Motor neuron (in vitro differentiated cells): ENCODE results near the gene LRCH1. TPM values are rescaled to one million over a fixed set of nuclear protein-coding genes. Genes with fewer than 3 reads are reported as not detected.

Experiments used
- ATAC-seq, 8 experiments: fragments of 200-7000 bp; cut with Tn5 transposase; replicated peaks in 6 of 8; 2 replicates each; pipeline ENCODE4 v1.8.0; 2021; ENCODE audit warnings: mild to moderate bottlenecking in 8 of 8, moderate library complexity in 8 of 8
- H3K27ac ChIP-seq, 2 donors: fragments of 250-450 bp; sonication (Bioruptor Pico); 2 replicates each; pipeline ENCODE4 v1.9.0; 2021; ENCODE audit warnings: antibody characterized with exemption in 2 of 2, mild to moderate bottlenecking in 2 of 2, moderate library complexity in 1 of 2
- H3K4me1 ChIP-seq, 2 donors: fragments of 250-450 bp; sonication (Bioruptor Pico); replicated peaks in 1 of 2; 2 replicates each; pipeline ENCODE4 v1.6.1; 2021; ENCODE audit warnings: antibody characterized with exemption in 2 of 2, mild to moderate bottlenecking in 2 of 2, moderate library complexity in 1 of 2
- H3K4me3 ChIP-seq, 5 donors: fragments of 250-450 bp; sonication (Bioruptor Pico); 2 replicates each; pipeline ENCODE4 v1.9.0; 2021; ENCODE audit warnings: antibody characterized with exemption in 5 of 5, mild to moderate bottlenecking in 5 of 5, moderate library complexity in 4 of 5
- WGBS, 10 experiments: fragments of 450-650 bp; shearing (Covaris generic); methylation state at CpG; one replicate each; pipeline ENCODE4 v1.0.0; 2022; 5-methylcytosine and 5-hydroxymethylcytosine counted together
- in situ Hi-C, 9 experiments: fragments of 400-800 bp; cut with MboI; loops; one replicate each; pipeline ENCODE4 v1.15.0; 2021; ENCODE audit warnings: low sequenced_read_pairs in 9 of 9, low pct_unique_long_range_greater_than_20kb in 2 of 9; ENCODE audit not compliant: unreplicated experiment in 9 of 9
- total RNA-seq, 8 experiments: library from RNA; unstranded; fragments of 300-600 nt; gene quantifications; 2 replicates each; pipeline versions ENCODE4 v1.2.3 to v1.2.4, GENCODE V29; 2022

LRCH1 gene
- total RNA-seq, 8 experiments from 2014 or later, result 7.0 to 19.3 (median 11.7) TPM

DNA sequence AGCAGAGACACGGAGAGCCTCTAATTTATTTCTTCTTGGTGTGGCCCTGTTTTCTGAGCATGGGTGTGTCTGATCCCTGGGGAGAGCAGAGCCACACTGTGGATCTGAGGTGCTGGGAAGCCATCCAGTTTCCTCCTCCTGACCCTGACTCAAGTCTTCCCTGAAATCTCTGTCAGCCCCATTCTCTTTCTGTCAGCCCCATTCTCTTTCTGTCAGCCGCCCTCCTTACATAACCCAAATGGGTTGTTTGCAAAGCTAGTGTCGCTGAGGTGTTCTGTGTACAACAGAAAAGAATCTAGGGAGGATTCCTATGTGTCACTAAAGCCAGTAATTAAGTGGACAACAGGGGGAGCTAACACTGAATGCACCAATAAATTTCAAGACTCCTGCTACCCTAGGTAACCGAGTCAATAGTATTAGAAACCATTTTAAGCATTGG, 50.2 kb downstream of the LRCH1 start:
- no peak overlapping the region for H3K27ac ChIP-seq
- in situ Hi-C loops, result no loop called here
- ATAC-seq, result peak in 5 of 8 experiments; percentile 29 to 84 (median 73)
- WGBS, 10 experiments, result 0 to 92% (median 74%) methylated on average over 1 to 4 of the region's 4 CpGs; no CpG with 5 or more reads in 2 of the 10 experiments
- no peak overlapping the region for H3K4me3 ChIP-seq
- peaks cover 0 to 6% of the 10 kb centered on the region in 2 donors for H3K4me1 ChIP-seq

DNA sequence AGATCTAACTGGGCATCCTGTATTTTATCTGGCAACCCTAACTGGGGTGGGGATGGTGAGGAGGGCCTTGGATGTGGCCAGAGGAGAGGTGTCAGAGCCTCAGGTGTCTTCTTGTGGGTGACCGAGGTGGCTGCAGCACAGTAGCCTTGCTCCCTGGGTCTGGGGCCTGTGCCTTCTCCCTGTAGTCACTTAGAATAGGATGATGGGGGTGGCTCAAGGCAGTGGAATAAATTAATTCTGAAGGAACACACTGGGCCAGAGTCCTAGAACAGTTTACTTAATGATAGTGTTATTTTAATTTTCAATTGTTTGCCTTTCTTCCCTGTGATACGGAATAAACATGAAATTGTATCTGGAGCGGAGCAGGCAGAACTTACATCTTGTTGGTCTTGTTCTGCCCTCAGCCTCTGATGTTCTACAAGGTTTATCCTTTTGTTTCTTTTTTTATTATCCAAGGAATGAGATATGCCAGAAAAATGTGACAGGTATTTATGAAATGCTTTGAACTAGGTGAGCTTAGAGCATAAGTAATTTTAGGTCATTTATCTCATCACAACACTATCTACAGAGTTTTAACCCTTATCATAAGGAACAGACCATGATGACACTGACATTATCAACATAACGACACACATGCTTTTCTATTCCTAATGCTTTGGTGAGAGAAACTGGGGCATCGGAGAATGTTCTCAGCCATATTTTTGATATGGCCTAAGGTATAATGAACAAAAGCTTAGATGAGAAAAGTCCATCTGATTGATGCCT, 51.4 kb downstream of the LRCH1 start:
- ATAC-seq, result no peak

DNA sequence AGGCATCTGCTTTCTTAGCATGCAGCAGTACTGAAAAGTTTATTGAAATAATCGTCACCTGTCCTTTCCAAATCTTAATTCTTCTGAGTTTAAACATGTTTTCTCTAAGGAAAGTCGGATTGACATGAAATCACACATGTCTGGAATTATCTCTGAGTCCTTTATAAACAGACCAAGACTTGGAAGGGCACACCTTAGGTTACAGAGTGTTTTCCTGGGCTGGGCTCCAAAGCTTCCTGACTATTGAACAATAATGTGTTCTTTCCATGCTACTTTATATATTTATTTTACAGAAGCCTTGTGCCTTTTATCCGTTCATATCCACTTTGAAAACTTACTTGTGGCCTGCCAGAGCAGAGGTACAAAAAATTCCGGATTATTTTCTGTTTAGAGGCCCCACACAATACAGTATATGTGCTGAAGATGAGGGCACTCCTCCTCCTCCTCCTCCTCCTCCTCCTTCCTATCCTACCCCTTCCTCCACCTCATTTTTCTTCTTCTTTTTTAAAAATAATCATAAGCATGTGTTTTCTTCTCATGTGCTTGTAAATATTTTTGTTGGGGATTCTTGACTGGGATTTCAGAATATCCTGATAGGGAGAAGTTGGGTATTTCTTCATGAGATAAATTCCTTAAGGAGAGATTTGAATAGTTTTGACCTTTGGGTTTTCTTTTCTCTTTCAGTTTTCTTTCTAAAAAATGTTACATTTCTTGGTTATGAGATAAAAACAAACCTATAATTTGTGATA, 52.3 kb downstream of the LRCH1 start:
- WGBS, 10 experiments, result 53 to 100% (median 90%) methylated on average over 1 to 4 of the region's 4 CpGs; no CpG with 5 or more reads in 2 of the 10 experiments
- in situ Hi-C loops, result no loop called here
- ATAC-seq, result no peak
- H3K4me3 ChIP-seq, result no peak overlapping the region
- H3K27ac ChIP-seq, result no peak overlapping the region
- peaks cover 0 to 6% of the 10 kb centered on the region in 2 donors for H3K4me1 ChIP-seq

More for the DNA sequence above, 51.4 kb downstream of the LRCH1 start:
- in situ Hi-C loops, result no loop called here
- WGBS, 10 experiments, result 83 to 100% (median 95%) methylated on average over 1 to 5 of the region's 5 CpGs; no CpG with 5 or more reads in 1 of the 10 experiments
- peaks cover 0 to 6% of the 10 kb centered on the region in 2 donors for H3K4me1 ChIP-seq
- no peak overlapping the region for H3K4me3 ChIP-seq
- H3K27ac ChIP-seq, result no peak overlapping the region

DNA sequence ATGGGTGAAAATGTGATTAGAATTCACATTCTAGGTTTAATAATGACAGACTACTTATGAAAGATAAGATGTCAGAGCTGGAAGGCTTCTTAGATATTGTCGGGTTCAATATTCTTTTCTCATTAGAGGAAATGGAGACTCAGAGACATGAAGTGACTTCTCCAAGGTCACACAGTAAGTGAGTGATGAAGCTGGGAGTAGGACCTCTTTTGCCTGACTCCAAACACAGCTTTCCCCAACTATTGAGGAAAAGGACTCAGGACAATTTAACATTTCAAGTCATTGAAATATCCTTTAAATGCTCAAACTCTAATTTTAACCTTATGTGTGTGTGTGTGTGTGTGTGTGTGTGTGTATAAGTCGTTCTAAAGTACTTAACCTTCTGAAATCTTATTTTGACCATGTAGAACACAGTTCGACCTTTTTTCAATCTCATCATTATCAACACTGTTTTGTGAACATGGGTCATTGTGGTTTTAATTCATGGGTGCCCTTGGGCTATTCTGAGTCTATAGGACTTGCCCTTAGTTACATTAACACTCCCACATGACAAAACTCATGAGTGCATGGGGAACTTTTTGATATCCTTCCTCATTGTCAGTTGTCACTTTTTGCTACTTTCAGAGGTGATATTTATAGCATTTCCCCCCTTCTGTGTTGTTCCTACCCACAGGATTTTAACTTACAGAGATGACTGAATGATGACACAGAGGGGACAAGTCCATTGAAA, 53.0 kb downstream of the LRCH1 start:
- in situ Hi-C loops, result no loop called here
- ATAC-seq, result no peak
- Histone ChIP-seq H3K27ac (no peak overlapping the region), H3K4me3 (no peak overlapping the region), H3K4me1 (peaks cover 0 to 2% of the 10 kb centered on the region in 2 donors)
- 77 to 100% (median 89%) methylated on average over 1 to 2 of the region's 3 CpGs for WGBS, 10 experiments

DNA sequence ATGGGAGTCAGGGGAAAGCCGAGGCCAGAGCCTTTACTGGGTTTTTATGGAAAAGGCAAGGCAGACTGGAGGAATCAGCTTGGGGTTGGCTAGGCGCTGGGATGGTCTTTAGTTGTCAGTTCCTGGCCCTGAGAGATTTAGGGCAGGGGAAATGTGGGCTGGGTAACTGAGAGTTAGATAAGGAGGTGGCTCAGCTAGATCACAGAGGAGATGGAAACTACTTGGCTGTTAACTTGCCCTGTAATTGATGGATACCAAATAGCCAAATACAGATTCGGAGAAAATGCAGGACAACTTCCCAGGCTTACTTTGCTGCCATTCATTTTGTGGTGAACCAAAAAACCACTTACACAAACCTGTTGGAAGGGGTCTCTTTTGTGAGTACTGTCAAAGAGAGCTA, 54.0 kb downstream of the LRCH1 start:
- 76 to 100% (median 88%) methylated on average over 1 to 3 of the region's 3 CpGs; no CpG with 5 or more reads in 4 of the 10 experiments for WGBS, 10 experiments
- no peak for ATAC-seq
- Histone ChIP-seq H3K4me3 (no peak overlapping the region), H3K27ac (no peak overlapping the region), H3K4me1 (no peaks in the 10 kb centered on the region)
- in situ Hi-C loops, result no loop called here

DNA sequence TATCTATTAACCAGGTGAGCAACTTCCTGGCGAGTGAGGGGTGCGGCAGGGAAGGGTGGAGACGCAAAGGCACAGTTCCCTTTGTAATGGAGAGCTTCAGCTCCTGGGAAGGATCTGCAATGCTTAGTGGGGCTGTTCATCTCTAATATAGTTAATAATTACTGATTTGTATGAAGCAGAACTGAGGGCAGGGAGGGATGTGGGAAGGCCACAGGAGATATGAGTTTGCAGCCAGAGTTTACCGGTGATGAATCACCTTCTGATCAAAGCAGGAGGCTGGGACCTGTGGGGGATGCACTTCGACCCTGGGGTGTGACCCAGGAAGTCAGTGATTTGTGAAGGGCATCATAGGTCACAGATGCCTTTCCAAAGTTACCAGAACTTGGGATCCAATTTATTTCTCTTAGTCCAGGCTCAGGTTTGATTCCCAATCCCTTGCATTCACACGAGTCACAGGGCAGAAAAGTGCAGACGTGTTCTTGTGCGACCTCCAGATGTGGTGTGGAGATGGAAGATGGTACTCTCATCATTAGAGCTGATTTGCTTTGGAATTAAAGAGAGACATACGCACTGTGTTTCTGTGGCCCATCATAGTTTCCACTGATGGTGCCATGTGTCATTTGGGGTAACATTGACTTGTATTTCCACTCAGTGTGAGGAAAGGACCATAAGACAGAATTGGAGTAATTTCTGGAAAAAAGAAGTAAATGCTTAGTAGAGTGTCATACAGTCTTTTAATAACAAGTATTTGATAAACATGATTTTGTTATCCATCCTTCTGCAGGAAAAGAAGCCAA, 55.0 kb downstream of the LRCH1 start:
- in situ Hi-C loops, result no loop called here
- H3K4me1 ChIP-seq, result no peaks in the 10 kb centered on the region
- 61 to 100% (median 86%) methylated on average over 1 to 8 of the region's 9 CpGs; no CpG with 5 or more reads in 1 of the 10 experiments for WGBS, 10 experiments
- H3K4me3 ChIP-seq, result no peak overlapping the region
- H3K27ac ChIP-seq, result no peak overlapping the region
- ATAC-seq, result no peak

DNA sequence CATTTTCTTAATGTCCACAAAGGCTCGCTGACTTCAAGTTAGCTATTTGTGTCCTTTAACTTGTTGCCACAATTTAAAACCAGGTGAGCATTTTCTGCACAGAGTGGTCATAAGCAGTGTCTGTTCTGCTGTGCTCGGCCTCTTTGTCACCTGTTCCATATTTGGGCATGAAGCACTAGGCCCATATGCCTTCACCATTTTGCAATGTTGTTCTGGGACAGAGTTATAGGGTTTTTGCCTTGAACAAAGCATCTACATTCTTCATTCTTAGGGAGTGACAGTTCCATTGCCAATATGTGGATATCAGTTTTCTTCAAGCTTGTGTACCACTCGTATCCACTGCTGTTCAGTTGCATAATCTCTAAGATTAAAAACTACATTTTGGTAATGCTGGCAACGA, 56.1 kb downstream of the LRCH1 start:
- WGBS, 10 experiments, result 89 to 100% (median 96%) methylated on average over 1 to 4 of the region's 4 CpGs; no CpG with 5 or more reads in 1 of the 10 experiments
- no peaks in the 10 kb centered on the region for H3K4me1 ChIP-seq
- in situ Hi-C loops, result no loop called here

DNA sequence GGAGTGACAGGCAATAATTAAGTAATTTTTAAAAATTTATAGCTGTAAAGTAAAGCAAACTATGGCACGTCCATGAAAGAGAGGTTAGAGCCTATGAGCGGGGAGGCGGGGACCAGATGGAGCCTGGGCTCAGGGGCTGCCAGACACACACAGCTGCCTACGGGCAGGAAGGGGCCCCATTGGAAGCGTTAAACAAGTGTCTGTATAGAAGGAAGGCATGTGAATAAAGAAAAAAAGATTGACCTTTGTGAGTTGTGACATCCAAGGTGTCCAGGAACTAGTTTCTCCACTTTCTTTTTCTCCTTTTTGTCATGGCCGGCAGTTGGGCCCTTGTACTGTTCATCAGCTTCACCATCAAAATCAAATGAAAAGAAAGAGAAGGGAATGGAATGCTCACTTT, 56.8 kb downstream of the LRCH1 start:
- Histone ChIP-seq H3K4me1 (peaks cover 2 to 3% of the 10 kb centered on the region in 2 donors), H3K4me3 (no peak overlapping the region), H3K27ac (no peak overlapping the region)
- WGBS, 10 experiments, result 20 to 93% (median 81%) methylated on average over 1 to 6 of the region's 6 CpGs; no CpG with 5 or more reads in 3 of the 10 experiments
- ATAC-seq, result no peak
- in situ Hi-C loops, result no loop called here

More for the DNA sequence above, 56.1 kb downstream of the LRCH1 start:
- Histone ChIP-seq H3K4me3 (no peak overlapping the region), H3K27ac (no peak overlapping the region)
- no peak for ATAC-seq

DNA sequence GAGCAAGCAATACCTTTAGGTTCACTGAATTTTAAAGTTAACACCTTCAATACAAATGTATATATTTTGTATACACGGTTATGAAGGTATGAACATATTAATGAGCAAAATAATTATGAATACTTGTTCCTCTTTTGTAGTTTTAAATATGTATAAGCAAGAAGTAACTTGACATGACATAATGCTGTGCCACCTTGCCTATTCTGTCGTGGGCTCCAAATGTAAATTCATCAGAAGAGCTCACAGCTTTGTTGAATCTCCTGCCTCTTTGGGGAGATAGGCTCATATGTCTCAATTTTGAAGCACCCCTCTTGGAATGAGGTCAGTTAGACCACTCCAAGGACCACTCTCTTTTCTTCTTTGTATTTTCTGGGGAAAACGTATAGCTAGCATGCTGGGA, 59.3 kb downstream of the LRCH1 start:
- no peak overlapping the region for H3K4me3 ChIP-seq
- H3K4me1 ChIP-seq, result peaks cover 5 to 8% of the 10 kb centered on the region in 2 donors
- 75 to 100% (median 92%) methylated on average over 1 to 3 of the region's 3 CpGs; no CpG with 5 or more reads in 1 of the 10 experiments for WGBS, 10 experiments
- in situ Hi-C loops, result no loop called here
- no peak for ATAC-seq
- H3K27ac ChIP-seq, result no peak overlapping the region

DNA sequence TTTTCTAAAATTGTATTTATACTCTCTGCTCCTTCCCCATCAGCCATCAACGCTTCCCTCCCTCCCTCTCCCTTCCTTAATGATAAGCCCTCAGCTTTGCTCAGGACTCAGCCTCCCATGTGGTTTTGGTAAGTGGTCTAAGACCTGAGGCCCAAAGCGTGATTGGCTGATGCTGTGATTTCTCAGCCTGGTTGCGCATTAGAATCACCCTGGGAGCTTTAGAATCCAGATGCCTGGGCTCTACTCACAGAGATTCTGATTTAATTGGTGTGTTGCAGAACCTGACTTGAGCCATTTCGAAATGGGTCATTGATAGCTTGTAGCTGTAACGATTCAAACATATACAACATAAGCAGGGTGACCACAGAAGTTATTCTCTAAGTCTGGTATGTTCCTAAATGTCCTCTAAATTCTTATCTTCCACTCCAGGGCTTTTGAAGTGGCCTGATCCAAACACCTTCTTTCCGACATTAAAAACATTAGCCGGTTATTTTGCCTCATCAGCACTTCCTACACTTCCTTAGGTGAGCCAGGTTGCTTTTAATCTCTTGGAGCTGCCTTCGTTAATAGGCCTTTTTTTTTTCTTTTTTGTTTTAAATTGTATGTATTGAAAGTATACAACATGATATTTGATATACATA, 60.6 kb downstream of the LRCH1 start:
- H3K4me1 ChIP-seq, result peaks cover 5 to 8% of the 10 kb centered on the region in 2 donors
- in situ Hi-C loops, result no loop called here
- ATAC-seq, result no peak
- no peak overlapping the region for H3K27ac ChIP-seq
- 80 to 100% (median 95%) methylated on average over 1 to 6 of the region's 8 CpGs for WGBS, 10 experiments
- H3K4me3 ChIP-seq, result no peak overlapping the region

DNA sequence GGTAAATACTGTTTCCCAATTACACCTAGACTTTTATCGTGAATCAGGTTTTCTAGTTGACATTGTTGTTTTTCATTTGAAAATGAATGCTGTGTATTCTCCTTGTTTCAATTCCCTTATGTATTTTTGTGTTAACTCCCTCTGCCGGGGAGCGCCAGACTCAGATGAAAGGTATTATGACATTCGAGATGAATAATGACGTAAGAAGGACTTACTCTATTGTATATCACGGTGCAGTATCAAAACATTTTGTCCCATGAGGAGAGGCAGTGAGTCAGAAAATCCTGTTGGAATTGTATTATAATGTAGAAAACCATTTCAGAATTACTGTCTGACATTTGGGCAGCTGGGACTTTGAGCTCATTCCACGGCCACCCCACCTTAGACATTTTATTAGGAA, 61.6 kb downstream of the LRCH1 start:
- H3K4me3 ChIP-seq, result no peak overlapping the region
- WGBS, 10 experiments, result 76 to 98% (median 92%) methylated on average over 2 to 7 of the region's 7 CpGs
- in situ Hi-C loops, result no loop called here
- ATAC-seq, result no peak
- H3K27ac ChIP-seq, result no peak overlapping the region
- H3K4me1 ChIP-seq, result peaks cover 5 to 8% of the 10 kb centered on the region in 2 donors
